HEK293 (cell line): ENCODE results near the gene CSF1.

Source experiments
- ZNF121 ChIP-seq: fragments of 450-650 bp; formaldehyde crosslinking; IDR thresholded peaks from 2 replicates; pipeline ENCODE4 v1.5.1; 2016; ENCODE audit warnings: missing biosample characterization, missing genetic modification characterization
- ZNF169 ChIP-seq: fragments of 450-650 bp; formaldehyde crosslinking; IDR thresholded peaks from 2 replicates; pipeline ENCODE4 v1.5.1; 2016; ENCODE audit warnings: missing biosample characterization, missing genetic modification characterization
- ZNF223 ChIP-seq: fragments of 450-650 bp; formaldehyde crosslinking; IDR thresholded peaks from 2 replicates; pipeline ENCODE4 v1.5.1; 2016; ENCODE audit warnings: missing biosample characterization, missing genetic modification characterization
- ZNF324 ChIP-seq: fragments of 450-650 bp; formaldehyde crosslinking; IDR thresholded peaks from 2 replicates; pipeline ENCODE4 v1.5.1; 2016; ENCODE audit warnings: missing biosample characterization, missing genetic modification characterization
- ZNF433 ChIP-seq: fragments of 450-650 bp; formaldehyde crosslinking; IDR thresholded peaks from 2 replicates; pipeline ENCODE4 v1.5.1; 2016; ENCODE audit warnings: missing biosample characterization, missing genetic modification characterization, low read depth
- ZNF529 ChIP-seq: fragments of 450-650 bp; formaldehyde crosslinking; IDR thresholded peaks from 2 replicates; pipeline ENCODE4 v1.5.1; 2017; ENCODE audit warnings: missing genetic modification characterization, missing biosample characterization; ENCODE audit not compliant: insufficient replicate concordance
- TF ChIP-seq, protein P1 (sequence below): fragments of 450-650 bp; formaldehyde crosslinking; IDR thresholded peaks from 2 replicates; pipeline ENCODE4 v1.5.1; 2016; ENCODE audit warnings: missing biosample characterization, missing genetic modification characterization
- TF ChIP-seq, protein P2 (sequence below): fragments of 450-650 bp; formaldehyde crosslinking; IDR thresholded peaks from 2 replicates; pipeline ENCODE4 v1.5.1; 2016; ENCODE audit warnings: missing biosample characterization, missing genetic modification characterization, low read depth

DNA sequence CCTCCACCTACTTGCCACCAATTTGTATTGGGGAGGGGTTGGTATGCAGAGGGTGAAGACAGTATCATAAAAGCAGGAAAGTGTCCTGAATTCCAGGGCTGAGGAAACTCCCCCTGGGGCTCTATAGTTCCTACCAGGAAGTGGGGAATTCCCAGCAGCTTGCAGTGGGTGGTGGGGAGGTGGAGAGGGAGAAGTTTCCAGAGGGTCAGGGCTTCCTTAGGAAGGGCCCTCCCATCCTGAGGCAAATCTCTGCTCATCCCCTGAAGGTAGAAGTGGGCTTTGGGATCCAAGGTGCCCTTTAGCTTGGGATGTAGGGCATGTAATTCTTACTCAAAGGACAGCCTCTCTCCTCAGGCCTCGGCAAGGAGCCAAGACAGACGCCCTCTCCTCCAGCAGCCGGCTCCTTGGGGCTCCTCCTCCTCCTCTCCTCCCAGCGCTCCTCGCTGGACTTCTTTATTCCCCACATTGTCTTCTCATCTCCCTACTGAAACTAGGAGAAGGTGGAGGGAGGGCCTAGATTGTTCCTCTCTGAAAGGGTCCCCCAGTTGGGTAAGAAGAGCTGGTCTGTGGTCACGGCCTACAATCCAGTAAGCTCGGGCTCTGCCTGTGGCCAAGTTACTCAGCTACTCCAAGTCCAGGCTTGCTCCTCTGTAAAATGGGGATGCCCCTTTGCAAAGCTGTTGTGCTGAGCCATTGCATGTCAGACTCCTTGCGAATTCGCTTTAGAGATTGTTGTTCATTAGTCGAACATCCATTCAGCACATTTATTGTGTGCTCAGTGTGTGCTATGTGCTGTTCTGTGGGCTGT is 17.9 kb upstream of the CSF1 start:
- TF ChIP-seq, protein P1, sequence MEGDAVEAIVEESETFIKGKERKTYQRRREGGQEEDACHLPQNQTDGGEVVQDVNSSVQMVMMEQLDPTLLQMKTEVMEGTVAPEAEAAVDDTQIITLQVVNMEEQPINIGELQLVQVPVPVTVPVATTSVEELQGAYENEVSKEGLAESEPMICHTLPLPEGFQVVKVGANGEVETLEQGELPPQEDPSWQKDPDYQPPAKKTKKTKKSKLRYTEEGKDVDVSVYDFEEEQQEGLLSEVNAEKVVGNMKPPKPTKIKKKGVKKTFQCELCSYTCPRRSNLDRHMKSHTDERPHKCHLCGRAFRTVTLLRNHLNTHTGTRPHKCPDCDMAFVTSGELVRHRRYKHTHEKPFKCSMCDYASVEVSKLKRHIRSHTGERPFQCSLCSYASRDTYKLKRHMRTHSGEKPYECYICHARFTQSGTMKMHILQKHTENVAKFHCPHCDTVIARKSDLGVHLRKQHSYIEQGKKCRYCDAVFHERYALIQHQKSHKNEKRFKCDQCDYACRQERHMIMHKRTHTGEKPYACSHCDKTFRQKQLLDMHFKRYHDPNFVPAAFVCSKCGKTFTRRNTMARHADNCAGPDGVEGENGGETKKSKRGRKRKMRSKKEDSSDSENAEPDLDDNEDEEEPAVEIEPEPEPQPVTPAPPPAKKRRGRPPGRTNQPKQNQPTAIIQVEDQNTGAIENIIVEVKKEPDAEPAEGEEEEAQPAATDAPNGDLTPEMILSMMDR (tag by site-specific recombination), result no peak
- no peak for TF ChIP-seq ZNF529
- no peak for TF ChIP-seq ZNF324 (tag by site-specific recombination)
- no peak for TF ChIP-seq ZNF433
- TF ChIP-seq ZNF223, result no peak
- TF ChIP-seq ZNF169 (tag by site-specific recombination), result no peak
- no peak for TF ChIP-seq ZNF121 (tag by site-specific recombination)
- TF ChIP-seq, protein P2, sequence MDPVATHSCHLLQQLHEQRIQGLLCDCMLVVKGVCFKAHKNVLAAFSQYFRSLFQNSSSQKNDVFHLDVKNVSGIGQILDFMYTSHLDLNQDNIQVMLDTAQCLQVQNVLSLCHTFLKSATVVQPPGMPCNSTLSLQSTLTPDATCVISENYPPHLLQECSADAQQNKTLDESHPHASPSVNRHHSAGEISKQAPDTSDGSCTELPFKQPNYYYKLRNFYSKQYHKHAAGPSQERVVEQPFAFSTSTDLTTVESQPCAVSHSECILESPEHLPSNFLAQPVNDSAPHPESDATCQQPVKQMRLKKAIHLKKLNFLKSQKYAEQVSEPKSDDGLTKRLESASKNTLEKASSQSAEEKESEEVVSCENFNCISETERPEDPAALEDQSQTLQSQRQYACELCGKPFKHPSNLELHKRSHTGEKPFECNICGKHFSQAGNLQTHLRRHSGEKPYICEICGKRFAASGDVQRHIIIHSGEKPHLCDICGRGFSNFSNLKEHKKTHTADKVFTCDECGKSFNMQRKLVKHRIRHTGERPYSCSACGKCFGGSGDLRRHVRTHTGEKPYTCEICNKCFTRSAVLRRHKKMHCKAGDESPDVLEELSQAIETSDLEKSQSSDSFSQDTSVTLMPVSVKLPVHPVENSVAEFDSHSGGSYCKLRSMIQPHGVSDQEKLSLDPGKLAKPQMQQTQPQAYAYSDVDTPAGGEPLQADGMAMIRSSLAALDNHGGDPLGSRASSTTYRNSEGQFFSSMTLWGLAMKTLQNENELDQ (tag by site-specific recombination), result no peak
